Right cardiac atrium (tissue), 5 donors: Measurements from ENCODE around the gene NDST1. TPM values are rescaled to one million over a fixed set of nuclear protein-coding genes. Genes with fewer than 3 reads are reported as not detected.

Source experiments
- ATAC-seq, 2 donors: fragments of 200-7000 bp; cut with Tn5 transposase; one replicate each; pipeline versions ENCODE4 v1.8.0 to v1.9.1; 2020; ENCODE audit warnings: moderate library complexity in 2 of 2, mild to moderate bottlenecking in 1 of 2
- DNase-seq, 3 donors: peaks; one replicate each; pipeline ENCODE4 v3.0.0-alpha.2; 2020
- H3K27ac ChIP-seq: one replicate; pipeline ENCODE4 v1.5.1; 2013; ENCODE audit warnings: mild to moderate bottlenecking, low read length, control low read depth, moderate library complexity
- H3K27me3 ChIP-seq: one replicate; pipeline ENCODE4 v1.6.1; 2013; ENCODE audit not compliant: control insufficient read depth, insufficient read depth
- H3K4me1 ChIP-seq: one replicate; pipeline ENCODE4 v1.6.1; 2013; ENCODE audit warnings: low read length; ENCODE audit not compliant: control insufficient read depth, insufficient read depth
- H3K4me3 ChIP-seq: one replicate; pipeline ENCODE4 v1.5.1; 2013; ENCODE audit warnings: low read length, control low read depth
- H3K9me3 ChIP-seq: one replicate; pipeline ENCODE4 v1.6.1; 2013; ENCODE audit warnings: low read length; ENCODE audit not compliant: control insufficient read depth
- WGBS: extraction: QIAGEN DNeasy Blood & Tissue Kit; methylation state at CpG from one replicate; pipeline ENCODE4 v1.1.7; 2013; 5-methylcytosine and 5-hydroxymethylcytosine counted together
- intact Hi-C, 4 donors: fragments of 100-400 bp; cut with DNase I; formaldehyde crosslinking; loops; one replicate each; pipeline versions ENCODE4 v1.11.0 to v1.14.0; 2022 to 2023
- polyA plus RNA-seq: library from polyadenylated mRNA; stranded (reverse); fragments of 200-250 nt; gene quantifications from one replicate; pipeline ENCODE4 v1.2.3, GENCODE V29; 2013
- total RNA-seq, 4 donors: library from RNA; stranded (reverse); fragmentation: NEBNext Ultra II Directional; extraction: Animal tissue kit (Norgen Biotek cat#: 25700); gene quantifications; one replicate each; pipeline ENCODE4 v1.2.1, GENCODE V29; 2021
- donor health status: healthy with polysubstance abuse.
- donor health status: DM: no; HTN: yes; CAD: no.
- donor health status: DM: no; HTN: no; CAD: no.
- donor health status: DM: no; HTN: yes; CAD: no; lungs with severe emphysema.
- donor health status: DM: yes; HTN: yes; CAD: no.

The NDST1 gene
- total and polyA plus RNA-seq, 5 donors: 45.9 to 67.8 (median 54.9) TPM

GRCh38 chr5:150508828-150509227, 897 bp downstream of the NDST1 start:
- no peaks in the 10 kb centered on the region for H3K27me3 ChIP-seq
- ATAC-seq (no peak), DNase-seq (peak; percentile 2 to 42 (median 19))
- intact Hi-C loops: no loop called here
- H3K4me3 ChIP-seq: no peak overlapping the region
- H3K9me3 ChIP-seq: no peaks in the 10 kb centered on the region
- H3K27ac ChIP-seq: peak overlapping the region; percentile 14
- H3K4me1 ChIP-seq: peaks cover 65% of the 10 kb centered on the region
- 39% methylated on average over 4 of the region's 4 CpGs for WGBS

DNA sequence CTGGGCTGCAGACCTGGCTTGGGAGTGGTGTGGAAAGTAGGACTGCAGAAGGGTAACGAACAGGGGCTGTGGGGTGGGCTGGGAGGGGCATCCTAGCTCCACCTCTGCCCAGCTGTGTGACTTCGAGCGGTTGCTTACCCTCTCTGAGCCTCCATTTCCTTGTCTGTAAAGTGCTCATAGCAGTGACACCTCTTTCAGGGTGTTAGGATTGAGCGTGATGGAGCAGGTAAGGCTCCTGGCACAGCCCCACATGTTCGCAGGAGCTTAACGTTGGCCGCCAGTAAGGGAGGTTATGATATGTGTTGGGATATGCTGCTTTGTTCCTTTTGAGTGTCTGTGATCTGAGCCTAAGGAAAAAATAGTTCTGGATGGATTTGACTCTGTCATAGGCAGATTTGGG, 2.1 kb downstream of the NDST1 start:
- DNase-seq: peak in 1 of 3 donors; percentile 14
- Histone ChIP-seq H3K4me3 (no peak overlapping the region), H3K27me3 (no peaks in the 10 kb centered on the region), H3K4me1 (peaks cover 59% of the 10 kb centered on the region), H3K9me3 (no peaks in the 10 kb centered on the region), H3K27ac (no peak overlapping the region)
- ATAC-seq: no peak
- intact Hi-C loops: no loop called here
- WGBS: 77% methylated on average over 7 of the region's 7 CpGs

- 72% methylated on average over 12 of the region's 12 CpGs for WGBS
- ATAC-seq: no peak
- Histone ChIP-seq H3K27me3 (no peaks in the 10 kb centered on the region), H3K4me3 (no peak overlapping the region), H3K4me1 (peaks cover 59% of the 10 kb centered on the region), H3K27ac (peak overlapping the region; percentile 1), H3K9me3 (no peaks in the 10 kb centered on the region)
- peak in 2 of 3 donors; percentile 23 to 33 for DNase-seq
- intact Hi-C loops: no loop called here
Measured at GRCh38 chr5:150510460-150511263, 2.7 kb downstream of the NDST1 start.

DNA sequence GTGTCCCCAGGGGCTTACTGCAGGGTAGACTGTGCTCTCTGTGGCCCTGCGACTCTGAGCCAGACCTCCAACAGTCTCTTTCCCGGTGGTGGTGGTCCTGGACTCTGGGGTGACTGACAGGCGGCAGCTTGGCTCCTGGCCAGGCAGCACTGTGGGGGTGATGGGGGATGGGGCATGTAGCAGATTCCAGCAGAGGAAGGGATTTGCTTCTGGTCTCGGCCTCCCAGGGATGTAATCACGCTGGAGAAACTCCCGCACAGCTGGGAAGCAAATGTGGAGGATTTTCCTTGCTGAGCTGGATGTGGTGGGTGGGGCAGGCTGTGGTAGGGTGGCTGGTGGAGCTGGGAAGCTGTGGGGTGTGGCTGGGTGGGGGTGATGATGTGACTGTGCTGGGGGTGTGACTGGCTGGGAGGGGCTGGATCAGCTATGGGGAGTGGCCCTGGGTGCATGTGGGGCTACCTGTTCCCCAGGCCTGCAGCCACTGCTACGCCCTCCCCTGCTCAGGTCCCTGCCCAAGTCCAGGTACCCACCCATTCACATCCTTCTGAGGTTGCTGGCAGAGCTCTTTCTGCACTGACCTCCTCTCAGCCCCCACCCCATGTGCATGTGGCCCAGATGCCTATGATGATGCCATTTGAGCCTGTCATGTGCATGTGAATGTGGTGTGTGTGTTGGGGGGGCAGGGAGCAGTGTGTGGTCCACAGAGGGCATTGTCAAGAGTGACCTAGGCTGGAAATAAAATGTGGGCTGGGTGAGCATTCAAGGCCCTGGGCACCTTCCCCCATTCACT, 3.8 kb downstream of the NDST1 start:
- Histone ChIP-seq H3K27me3 (no peaks in the 10 kb centered on the region), H3K9me3 (no peaks in the 10 kb centered on the region), H3K4me1 (peaks cover 61% of the 10 kb centered on the region), H3K4me3 (no peak overlapping the region), H3K27ac (peak overlapping the region; percentile 21)
- intact Hi-C loops: no loop called here
- ATAC-seq (peak; percentile 13 to 74), DNase-seq (peak in 2 of 3 donors; percentile 67 to 74)
- WGBS: 35% methylated on average over 7 of the region's 7 CpGs

DNA sequence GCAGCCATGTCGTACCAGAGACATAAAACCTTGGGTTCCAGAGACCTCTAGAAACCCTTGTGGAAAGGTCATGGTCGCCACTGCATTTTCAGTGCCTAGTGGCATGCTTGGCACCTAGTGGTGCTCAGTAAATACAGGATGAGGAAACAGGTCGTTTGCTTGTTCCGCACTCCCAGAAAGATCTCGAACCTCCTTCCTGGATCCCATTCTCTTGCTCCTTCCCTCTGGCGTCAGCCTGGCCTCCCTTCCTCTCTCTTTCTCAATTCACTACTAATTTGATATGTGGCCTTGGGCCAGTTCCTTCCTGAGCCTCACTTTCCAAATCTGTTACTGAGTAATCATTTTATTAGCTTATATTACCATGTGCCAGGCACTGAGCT, 4.4 kb downstream of the NDST1 start:
- no peak overlapping the region for H3K4me3 ChIP-seq
- ATAC-seq (no peak), DNase-seq (peak in 2 of 3 donors; percentile 51 to 55)
- peak overlapping the region; percentile 21 for H3K27ac ChIP-seq
- H3K4me1 ChIP-seq: peaks cover 61% of the 10 kb centered on the region
- 42% methylated on average over 6 of the region's 6 CpGs for WGBS
- H3K9me3 ChIP-seq: no peaks in the 10 kb centered on the region
- H3K27me3 ChIP-seq: no peaks in the 10 kb centered on the region
- intact Hi-C loops: no loop called here

GRCh38 chr5:150513375-150514309, 5.7 kb downstream of the NDST1 start:
- Histone ChIP-seq H3K27me3 (no peaks in the 10 kb centered on the region), H3K4me1 (peaks cover 54% of the 10 kb centered on the region), H3K9me3 (no peaks in the 10 kb centered on the region), H3K4me3 (no peak overlapping the region), H3K27ac (no peak overlapping the region)
- intact Hi-C loops: no loop called here
- 91% methylated on average over 15 of the region's 15 CpGs for WGBS
- DNase-seq (no peak), ATAC-seq (no peak)

DNA sequence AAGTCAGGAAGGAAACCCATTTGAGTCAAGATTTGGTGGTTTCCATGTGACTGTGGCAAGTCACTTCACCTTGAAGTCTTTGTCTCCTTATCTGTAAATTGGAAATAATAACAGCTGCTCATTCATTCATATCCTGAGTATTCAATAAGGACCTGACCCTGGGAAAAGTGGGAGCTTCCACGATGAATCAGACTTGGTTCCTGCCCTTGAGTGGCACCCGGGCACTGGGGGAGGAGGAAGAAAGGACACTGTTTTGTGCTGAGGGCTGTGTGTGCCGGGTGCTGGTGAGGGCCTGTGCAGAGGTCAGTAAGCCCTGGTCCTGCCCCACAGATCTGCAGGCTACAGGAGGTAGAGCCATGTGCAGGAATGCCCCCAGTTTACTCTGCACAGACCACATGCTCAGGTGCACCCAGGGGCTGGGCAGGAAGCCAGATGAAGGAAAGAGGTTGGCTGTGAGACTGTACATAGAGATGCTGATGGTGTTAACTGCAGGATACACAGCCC, 6.8 kb downstream of the NDST1 start:
- Histone ChIP-seq H3K4me1 (peaks cover 48% of the 10 kb centered on the region), H3K27me3 (no peaks in the 10 kb centered on the region), H3K9me3 (no peaks in the 10 kb centered on the region), H3K27ac (peak overlapping the region; percentile 71), H3K4me3 (no peak overlapping the region)
- WGBS: 32% methylated on average over 3 of the region's 3 CpGs
- peak; percentile 2 to 53 for ATAC-seq
- intact Hi-C loops: no loop called here
- DNase-seq: peak in 1 of 3 donors; percentile 42

DNA sequence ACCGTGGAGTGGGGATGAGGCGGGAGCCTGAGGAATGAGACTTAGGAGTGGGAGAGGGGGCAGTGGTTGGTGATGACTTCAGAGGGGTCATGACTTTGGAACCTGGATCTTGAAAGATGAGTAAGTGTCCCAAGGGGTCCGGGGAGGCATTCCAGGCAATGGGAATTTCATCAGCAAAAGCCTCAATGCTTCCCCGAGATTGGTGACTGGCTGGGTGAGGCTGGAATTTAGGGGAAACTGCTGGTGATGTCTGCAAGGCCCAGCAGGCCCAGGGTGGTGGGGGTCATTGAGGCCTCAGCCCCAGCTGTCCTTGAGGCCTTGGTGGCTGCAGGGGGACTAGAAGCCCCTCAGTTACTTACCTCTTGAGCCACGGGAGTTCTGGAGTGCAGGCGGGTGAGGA, 7.5 kb downstream of the NDST1 start:
- DNase-seq: peak in 1 of 3 donors; percentile 65
- no peak overlapping the region for H3K4me3 ChIP-seq
- intact Hi-C loops: no loop called here
- H3K9me3 ChIP-seq: no peaks in the 10 kb centered on the region
- H3K27me3 ChIP-seq: no peaks in the 10 kb centered on the region
- 42% methylated on average over 6 of the region's 6 CpGs for WGBS
- H3K27ac ChIP-seq: peak overlapping the region; percentile 88
- peak in 1 of 2 donors; percentile 29 for ATAC-seq
- peaks cover 43% of the 10 kb centered on the region for H3K4me1 ChIP-seq

- ATAC-seq: peak; percentile 72 to 77
- Histone ChIP-seq H3K4me1 (peaks cover 41% of the 10 kb centered on the region), H3K4me3 (no peak overlapping the region), H3K27me3 (no peaks in the 10 kb centered on the region), H3K9me3 (no peaks in the 10 kb centered on the region), H3K27ac (peak overlapping the region; percentile 88)
- WGBS: 42% methylated on average over 5 of the region's 5 CpGs
- peak; percentile 69 to 83 (median 77) for DNase-seq
- intact Hi-C loops: no loop called here
Measured at GRCh38 chr5:150516011-150516410, 8.1 kb downstream of the NDST1 start.

DNA sequence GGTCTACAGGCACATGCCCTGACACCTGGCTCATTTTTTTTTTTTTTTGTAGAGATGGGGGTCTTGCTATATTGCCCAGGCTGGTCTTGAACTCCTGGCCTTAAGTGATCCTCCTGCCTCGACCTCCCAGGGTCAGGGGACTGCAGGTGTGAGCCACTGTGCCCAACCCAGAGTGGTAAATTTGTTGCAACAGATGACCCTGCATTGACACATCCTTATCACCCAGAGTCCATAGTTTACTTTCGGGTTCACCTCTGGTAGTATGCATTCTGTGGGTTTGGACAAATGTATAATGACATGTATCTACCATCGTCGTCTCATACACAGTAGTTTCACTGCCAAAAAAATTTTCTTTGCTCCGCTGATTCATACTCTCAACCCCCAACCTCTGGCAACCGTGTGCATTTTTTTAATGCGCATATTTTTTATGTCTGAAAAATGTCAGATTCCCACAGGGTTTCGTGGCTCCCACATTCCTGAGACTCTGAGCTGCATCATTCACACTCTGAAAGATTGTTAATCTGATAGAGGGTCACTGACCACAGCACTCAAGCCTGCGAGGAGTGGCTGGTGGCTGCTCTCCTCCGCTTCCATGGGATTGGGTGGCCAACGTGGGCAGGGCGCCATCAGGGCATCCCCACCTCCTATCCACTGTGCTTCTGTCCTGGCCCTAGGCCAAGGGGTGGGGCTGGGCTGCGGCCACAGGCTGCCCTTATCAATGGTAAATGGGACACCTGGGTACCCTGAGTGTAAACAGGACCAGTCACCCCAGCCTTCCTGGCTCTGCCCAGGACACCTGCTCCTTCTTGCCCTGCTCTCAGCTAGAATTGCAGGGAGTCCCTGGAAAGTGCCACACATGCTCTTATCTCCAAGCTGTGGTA, 9.6 kb downstream of the NDST1 start:
- intact Hi-C loops: no loop called here
- no peak overlapping the region for H3K4me3 ChIP-seq
- H3K9me3 ChIP-seq: no peaks in the 10 kb centered on the region
- ATAC-seq (peak; percentile 9 to 26), DNase-seq (peak; percentile 65 to 84 (median 83))
- peaks cover 37% of the 10 kb centered on the region for H3K4me1 ChIP-seq
- H3K27ac ChIP-seq: peak overlapping the region; percentile 12
- H3K27me3 ChIP-seq: no peaks in the 10 kb centered on the region
- WGBS: 35% methylated on average over 13 of the region's 13 CpGs
